Measurements from ENCODE around the gene R3HCC1L.
"Not testable (repeated sequence)": the region's sequence is repeated elsewhere in the genome, so short reads cannot be mapped to it uniquely, and the experiment has no call there.

The R3HCC1L gene

DNA sequence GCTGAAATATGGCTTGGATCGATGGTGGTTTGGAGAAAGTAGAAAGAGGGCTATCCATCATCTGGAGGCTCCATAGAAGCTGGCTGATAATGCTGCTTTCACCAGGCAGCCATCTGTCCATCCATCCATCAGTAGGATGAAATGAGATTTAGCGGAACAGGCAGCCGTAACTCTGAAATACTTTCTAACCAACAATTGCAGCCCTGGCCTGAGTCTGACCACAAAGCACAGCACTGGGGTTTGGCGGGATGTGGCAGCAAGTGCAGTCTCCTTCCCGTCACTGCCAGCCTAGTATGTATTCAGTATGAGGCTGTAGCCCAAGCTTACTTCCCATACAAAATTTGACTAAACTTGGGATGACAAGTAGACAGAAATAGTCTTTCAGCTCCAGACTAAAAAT is 38.0 kb downstream of the R3HCC1L start:
- DNase-seq (ENCODE audit: low read depth in 2 of 2) = no peak

DNA sequence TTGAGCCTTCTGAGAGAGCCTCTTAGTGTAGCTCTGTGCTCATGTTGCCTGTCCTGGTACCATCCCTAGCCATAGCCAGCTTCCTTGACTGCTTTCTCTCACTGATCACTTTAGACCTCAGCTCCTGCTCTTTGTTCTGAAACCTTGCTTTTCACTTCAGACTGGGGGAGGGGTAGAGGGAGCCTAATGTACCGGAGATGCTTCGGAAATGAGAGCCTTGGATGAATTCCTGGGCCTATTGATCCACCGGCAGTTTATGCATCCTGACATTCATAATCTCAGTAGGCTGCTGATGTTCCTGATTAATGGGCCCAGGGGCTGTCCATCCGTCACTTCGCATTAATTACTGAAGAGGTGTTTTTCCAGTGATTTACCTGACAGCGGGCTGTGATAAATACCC is 38.8 kb downstream of the R3HCC1L start:
- DNase-seq (ENCODE audit: low read depth in 2 of 2) = no peak

DNA sequence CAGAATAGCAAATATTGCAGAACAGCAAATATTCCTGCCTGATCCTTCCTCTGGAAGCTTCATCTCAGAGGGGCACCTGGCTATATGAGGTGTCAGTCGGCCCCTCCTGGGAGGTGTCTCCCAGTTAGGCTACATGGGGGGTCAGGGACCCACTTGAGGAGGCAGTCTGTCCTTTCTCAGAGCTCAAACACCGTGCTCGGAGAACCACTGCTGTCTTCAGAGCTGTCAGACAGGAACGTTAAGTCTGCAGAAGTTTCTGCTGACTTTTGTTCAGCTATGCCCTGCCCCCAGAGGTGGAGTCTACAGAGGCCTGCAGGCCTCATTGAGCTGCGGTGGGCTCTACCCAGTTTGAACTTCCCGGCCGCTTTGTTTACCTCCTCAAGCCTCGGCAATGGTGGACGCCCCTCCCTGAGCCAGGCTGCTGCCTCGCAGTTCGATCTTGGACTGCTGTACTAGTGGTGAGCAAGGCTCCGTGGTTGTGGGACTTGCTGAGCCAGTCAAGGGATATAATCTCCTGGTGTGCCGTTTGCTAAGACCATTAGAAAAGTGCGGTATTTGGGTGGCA is 48.0 kb downstream of the R3HCC1L start:
- DNase-seq (ENCODE audit: low read depth in 2 of 2) = not testable (repeated sequence)

DNA sequence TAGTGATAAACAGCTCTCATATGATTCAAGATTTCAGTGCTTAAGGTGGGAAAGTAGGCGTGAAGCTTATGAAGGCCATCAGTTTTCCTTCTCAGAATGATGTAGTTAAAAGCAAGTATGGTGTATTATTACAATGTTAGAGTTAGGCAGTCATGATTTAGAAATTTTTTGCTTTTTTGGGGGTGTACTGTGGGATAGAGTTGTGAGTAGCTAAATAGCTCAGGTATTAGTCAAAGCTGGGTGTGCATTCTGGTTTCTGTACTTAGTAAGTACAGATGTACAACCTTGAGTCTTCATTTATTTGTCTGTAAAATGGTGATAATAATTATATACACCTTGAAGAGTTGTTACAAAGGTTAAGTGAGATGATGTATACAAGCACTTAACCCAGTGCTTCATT is 52.2 kb downstream of the R3HCC1L start:
- DNase-seq (ENCODE audit: low read depth in 2 of 2) = no peak

DNA sequence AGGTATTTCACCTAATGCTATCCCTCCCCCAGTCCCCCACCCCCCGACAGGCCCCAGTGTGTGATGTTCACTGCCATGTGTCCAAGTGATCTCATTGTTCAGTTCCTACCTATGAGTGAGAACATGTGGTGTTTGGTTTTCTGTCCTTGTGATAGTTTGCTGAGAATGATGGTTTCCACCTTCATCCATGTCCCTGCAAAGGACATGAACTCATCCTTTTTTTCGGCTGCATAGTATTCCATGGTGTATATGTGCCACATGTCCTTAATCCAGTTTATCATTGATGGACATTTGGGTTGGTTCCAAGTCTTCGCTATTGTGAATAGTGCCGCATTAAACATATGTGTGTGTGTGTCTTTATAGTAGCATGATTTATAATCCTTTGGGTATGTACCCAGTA is 56.3 kb downstream of the R3HCC1L start:
- DNase-seq (ENCODE audit: low read depth in 2 of 2) = not testable (repeated sequence)

DNA sequence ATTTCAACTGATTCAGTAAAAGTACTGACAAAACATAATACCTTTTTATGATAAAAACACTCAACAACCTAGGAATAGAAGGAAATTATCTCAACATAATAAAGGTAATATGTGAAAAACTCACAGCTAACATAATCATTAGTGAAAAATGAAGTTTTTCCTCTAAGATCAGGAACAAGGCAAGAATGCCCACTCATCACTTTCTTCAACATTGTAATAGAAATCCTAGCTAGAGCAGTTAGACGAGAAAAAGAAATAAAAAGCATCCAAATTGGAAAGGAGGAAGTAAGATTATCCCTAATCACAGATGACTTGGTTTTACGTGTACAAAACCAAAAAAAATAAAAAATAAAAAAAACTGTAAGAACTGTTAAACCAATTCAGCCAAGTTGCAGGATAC is 58.6 kb downstream of the R3HCC1L start:
- DNase-seq (ENCODE audit: low read depth in 2 of 2) = no peak

DNA sequence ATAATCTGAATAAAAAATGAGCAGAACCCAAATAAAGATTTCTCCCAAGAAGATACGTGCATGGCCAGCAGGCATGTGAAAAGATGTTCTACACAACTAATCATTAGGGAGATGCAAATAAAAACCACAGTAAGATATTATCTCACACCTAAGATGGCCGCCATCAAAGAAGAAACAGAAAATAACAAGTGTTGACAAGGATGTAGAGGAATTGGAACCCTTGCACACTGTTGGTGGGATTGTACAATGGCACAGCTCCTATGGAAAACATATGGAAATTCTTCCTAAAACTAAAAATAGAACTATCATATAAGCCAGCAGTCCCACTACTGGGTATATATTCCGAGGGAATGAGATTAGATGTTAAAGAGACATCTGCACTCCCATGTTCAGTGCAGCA is 60.2 kb downstream of the R3HCC1L start:
- DNase-seq (ENCODE audit: low read depth in 2 of 2) = no peak

DNA sequence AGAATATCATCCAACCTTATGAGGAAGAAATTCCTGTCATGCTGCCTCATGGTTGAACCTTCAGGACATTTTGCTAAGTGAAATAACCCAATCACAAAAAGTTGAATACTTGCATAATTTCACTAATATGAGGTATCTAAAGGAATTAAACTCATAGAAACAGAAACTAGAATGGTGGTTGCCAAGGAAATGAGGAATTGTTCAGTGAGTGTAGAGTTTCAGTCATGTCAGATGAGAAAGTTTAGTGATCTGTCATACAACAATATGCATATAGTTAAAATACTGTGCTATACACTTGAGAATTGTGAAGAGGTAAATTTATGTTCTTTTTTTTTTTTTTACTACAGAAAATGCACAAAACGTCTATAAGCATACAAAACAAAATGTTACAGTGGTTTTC is 60.7 kb downstream of the R3HCC1L start:
- no peak for DNase-seq (ENCODE audit: low read depth in 2 of 2)

DNA sequence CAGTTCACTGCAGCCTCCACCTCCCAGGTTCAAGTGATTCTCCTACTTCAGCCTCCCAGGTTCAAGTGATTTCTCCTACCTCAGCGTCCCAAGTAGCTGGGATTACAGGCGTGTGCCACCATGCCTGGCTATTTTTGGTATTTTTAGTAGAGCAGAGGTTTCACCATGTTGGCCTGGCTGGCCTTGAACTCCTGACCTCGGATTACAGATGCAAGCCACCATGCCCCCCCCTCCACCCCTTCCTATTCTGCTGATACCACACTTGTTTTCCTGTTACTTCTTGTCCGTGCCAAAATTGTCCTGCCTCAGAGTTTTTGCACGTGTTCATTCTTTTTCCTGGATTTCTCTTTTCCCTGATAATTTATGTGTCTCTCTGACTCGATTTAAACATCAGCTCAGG is 62.5 kb downstream of the R3HCC1L start:
- DNase-seq (ENCODE audit: low read depth in 2 of 2) = no peak

DNA sequence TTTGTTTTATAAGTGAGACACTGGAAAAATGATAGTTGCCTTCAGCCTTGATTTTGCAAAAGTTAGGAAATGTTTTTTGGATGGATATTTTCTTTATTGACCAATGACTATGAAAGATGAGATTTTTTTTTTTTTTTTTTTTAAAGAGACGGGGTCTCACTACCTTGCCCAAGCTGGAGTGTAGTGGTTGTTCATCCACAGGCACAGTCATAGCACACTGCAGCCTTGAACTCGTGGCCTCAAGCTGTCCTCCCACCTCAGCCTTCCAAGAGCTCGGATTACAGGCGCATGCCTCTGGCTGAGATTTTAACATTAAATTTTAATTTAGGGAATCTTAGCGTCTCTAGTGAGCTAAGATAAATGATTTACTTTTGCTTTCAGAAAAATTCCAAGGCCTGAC is 67.3 kb downstream of the R3HCC1L start:
- no peak for DNase-seq (ENCODE audit: low read depth in 2 of 2)

DNA sequence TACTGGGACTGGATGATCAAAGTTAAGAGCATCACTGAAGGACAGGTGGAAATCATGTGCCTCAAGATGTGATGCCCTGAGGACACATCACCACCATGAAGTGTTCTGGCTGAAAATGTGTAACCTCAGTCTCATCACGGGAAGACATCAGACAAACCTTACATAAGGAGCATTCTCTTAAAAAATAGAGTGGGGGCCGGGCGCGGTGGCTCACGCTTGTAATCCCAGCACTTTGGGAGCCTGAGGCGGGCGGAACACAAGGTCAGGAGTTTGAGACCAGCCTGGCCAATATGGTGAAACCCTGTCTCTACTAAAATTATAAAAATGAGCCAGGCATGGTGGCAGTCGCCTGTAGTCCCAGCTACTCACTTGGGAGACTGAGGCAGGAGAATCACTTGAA is 67.9 kb downstream of the R3HCC1L start:
- DNase-seq (ENCODE audit: low read depth in 2 of 2) = no peak

DNA sequence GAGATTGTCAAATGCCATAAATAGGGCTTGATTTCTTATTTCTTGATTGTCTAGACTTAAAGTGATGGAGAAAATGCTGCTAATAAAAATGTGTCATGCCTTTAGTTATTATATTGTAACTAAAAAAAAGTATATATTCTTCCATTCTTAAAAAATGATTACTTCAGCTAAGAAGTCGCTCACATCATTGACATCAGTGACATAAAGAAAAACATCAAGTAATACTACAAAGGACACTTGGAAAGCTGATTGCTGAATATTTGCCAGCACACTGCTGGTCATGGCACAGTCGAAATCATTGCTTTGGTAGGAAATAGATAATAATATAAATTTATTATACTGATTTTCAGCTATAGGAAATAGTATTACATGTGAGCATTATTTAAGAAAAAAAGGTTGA is 70.9 kb downstream of the R3HCC1L start:
- DNase-seq (ENCODE audit: low read depth in 2 of 2) = no peak

DNA sequence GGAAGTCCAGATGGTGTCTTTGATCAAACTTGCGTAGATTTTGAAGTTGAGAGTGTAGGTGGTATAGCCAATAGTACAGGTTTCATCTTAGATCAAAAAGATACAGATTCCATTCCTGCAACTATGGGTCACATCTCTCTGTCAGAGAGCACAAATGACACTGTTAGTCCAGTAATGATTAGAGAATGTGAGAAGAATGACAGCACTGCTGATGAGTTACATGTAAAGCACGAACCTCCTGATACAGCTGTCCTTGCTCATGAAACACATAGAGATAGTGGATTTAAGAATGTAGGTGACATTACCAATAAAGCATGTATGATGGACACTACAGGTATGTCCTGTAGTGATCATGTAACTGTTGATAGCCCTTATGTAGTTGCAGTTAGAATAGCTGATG is 74.5 kb downstream of the R3HCC1L start:
- no peak for DNase-seq (ENCODE audit: low read depth in 2 of 2)

DNA sequence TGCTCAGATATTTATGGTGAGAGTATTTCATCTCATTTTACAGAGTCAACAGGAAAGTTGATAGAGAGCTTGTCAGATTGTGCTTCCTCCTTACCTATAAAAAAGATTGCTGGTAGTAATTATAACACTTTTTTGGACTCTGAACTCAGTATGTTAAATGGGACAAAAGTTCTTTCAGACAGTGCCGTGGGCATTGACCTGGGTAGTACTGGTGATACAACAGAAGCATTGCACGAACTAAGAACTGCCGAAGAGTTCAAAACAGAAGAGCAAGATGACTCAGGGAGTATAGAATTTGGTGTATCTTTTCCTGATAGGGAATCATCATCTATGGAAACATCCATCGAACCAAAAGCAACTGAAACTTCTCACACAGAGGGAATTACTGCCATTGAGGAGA is 75.0 kb downstream of the R3HCC1L start:
- no peak for DNase-seq (ENCODE audit: low read depth in 2 of 2)

DNA sequence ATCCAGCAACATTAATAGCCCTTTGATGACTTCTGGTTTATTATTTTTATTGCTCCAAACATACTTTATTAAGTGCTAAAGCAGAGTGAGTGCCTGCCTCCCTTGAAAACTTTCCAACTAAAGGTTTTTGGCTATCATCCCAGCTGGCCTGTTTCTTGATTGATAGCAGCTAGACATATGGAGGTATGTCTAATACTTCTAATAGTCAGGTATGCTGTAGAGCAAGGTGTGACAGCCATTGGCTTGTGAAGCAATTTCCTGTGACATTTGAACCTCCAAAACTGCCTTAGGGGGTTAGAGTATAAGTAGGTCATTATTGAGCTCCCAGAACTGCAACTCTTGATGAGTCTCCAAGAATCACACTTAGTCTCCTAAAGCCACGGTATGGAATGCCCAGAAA is 77.7 kb downstream of the R3HCC1L start:
- no peak for DNase-seq (ENCODE audit: low read depth in 2 of 2)

DNA sequence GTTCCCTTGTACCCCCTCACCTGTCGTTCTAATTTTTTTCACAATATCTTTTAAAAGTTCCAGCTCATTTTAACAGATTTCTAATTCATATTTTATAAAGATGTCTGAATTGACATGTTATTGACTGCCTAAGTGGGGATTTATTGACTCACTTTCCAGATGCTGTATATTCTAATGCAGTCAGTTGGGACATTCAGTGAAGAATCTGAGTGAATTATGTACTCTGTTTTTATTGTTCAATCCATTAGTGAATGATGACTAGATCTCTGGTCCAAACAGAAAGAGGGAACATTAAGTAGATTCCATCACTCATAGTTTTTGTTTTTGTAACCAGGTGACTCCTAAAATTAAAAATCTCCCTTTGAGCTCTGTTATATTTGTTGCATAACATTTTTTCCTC is 79.3 kb downstream of the R3HCC1L start:
- no peak for DNase-seq (ENCODE audit: low read depth in 2 of 2)

DNA sequence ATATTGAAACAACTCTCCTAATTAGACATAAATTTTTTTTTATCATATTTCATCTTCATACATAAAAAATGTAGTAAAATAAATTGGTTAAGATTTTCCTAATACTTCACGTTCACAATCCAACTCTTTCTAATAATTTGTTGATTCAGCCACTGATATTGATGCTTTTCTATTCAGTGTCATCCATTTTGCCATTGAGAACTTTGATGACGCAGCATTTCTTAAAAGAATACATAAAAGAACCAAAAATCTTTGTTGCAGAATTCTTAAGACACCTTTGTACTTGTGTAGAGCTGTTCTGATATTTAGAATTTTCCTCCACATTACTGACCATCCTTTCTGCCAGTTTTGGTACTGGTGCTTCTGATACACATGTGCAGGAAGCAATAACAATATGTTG is 80.9 kb downstream of the R3HCC1L start:
- no peak for DNase-seq (ENCODE audit: low read depth in 2 of 2)

DNA sequence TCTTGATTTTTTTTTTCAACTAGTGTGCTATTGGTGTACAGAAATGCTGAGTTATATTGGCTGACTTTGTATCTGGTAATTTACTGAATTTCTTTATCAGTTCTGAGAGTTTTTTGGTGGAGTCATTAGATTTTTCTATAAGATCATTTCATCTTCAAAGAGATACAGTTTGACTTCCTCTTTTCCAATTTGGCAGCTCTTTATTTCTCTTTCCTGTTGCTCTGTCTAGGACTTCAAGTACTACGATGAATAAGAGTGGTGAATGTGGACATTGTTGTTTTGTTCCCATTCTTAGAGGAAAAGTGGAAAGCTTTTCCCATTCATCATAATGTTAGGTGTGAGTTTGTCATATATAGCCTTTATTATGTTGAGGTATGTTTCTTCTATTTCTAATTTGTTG is 83.3 kb downstream of the R3HCC1L start:
- no peak for DNase-seq (ENCODE audit: low read depth in 2 of 2)

DNA sequence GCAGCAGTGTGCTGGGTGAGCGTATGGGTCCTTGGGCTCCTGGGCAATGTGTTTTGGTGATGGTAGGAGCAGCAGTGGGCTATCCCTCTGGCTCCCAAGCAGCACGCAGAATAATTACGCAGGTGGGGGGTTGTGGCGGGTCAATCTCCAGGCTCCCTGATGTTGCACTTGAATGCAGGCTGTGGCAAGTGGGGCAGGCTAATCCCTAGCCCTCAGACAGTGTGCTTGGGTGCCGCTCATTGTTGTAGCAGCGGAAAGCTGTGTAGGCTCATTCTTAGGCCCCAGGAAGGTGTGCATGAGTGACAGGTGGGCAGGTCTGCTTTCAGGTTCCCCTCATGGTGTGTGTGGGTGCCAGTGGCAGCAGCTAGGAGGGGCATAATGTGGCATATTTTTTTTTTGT is 89.4 kb downstream of the R3HCC1L start:
- DNase-seq (ENCODE audit: low read depth in 2 of 2) = no peak

DNA sequence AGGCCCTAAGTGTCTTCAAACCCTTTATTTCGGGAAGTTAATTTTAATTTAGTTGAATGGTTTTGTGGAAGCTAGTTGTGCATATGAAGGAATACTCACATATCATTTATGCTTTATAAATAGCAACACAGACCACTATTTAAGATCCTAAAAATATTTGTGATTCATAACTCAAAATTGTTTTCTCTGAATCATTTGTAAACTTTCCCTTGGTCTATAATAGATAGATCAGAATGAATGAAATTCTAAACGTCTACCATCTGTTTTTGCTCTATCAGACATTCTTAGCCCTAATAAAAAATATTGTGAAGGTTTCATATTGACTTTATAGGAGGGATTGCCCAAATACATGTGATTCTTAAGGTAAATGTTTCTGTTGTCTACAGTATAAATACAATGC is 90.1 kb downstream of the R3HCC1L start:
- DNase-seq (ENCODE audit: low read depth in 2 of 2) = no peak

DNA sequence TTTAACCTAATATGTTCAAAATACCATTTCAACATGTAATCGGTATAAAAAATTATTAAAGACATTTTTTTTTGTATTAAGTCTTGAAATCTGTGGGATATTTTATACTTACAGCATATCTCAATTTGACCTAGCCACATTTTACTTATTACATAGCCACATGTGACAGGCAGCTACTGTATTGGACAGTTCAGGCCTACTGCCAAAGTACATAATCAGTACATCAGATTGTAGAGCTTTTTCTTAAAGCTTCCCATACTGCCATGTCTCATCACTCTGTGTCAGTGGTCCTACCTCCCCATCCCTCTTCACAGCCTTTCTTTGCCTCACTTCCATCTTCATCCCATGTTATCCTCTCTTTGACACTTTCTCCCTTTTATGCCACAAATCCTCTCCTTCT is 90.5 kb downstream of the R3HCC1L start:
- DNase-seq (ENCODE audit: low read depth in 2 of 2) = no peak

DNA sequence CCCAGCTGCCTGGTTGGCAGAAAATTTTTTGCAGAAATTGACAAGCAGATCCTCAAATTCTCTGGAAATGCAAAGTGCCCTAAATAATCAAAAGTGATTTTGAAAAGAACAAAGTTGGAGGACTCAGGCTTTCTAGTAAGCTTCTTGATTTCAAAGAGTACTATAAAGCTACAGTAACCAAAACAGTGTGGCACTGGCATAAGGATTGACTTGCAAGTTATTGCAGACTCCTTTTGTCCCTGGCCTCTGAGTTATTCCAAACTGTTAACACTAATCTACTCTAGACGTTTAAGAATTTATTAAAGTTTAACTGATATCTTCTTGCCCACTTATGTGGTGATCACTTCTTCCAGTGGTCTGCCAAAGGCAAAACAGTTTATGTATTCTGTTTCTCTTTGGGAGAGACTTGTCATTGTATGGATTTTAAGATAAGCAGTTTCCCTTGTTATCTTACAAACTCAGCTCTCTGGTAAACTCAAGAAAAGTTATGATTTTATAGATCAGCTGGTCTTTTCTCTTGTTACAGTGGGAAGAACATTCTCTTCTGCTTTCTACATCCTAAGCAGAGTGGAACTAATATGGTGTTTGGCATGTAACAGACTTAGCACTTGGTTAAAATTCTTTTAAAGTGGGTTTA is 92.2 kb downstream of the R3HCC1L start:
- DNase-seq (ENCODE audit: low read depth in 2 of 2) = no peak

DNA sequence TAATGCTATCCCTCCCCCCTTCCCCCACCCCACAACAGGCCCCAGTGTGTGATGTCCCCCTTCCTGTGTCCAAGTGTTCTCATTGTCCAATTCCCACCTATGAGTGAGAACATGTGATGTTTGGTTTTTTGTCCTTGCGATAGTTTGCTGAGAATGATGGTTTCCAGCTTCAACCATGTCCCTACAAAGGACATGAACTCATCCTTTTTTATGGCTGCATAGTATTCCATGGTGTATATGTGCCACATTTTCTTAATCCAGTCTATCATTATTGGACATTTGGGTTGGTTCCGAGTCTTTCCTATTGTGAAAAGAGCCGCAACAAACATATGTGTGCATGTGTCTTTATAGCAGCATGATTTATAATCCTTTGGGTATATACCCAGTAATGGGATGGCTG is 93.3 kb downstream of the R3HCC1L start:
- not testable (repeated sequence) for DNase-seq (ENCODE audit: low read depth in 2 of 2)

DNA sequence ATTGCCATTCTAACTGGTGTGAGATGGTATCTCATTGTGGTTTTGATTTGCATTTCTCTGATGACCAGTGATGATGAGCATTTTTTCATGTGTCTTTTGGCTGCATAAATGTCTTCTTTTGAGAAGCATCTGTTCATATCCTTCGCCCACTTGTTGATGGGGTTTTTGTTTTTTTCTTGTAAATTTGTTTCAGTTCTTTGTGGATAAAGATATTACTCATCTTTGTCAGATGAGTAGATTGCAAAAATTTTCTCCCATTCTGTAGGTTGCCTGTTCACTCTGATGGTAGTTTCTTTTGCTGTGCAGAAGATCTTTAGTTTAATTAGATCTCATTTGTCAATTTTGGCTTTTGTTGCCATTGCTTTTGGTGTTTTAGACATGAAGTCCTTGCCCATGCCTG is 93.8 kb downstream of the R3HCC1L start:
- DNase-seq (ENCODE audit: low read depth in 2 of 2) = not testable (repeated sequence)
